Inflammatory macrophage treated with lipopolysaccharide for 1 hour (primary cell): Measurements from ENCODE around the gene ITPR1.
A peak's percentile ranks its signal among the peaks of the same experiment; 100 is the strongest.

Experiments
- DNase-seq, 2 donors: peaks; one replicate each; pipeline ENCODE4 v3.0.0-alpha.2; 2020 to 2022

ITPR1 gene

DNA sequence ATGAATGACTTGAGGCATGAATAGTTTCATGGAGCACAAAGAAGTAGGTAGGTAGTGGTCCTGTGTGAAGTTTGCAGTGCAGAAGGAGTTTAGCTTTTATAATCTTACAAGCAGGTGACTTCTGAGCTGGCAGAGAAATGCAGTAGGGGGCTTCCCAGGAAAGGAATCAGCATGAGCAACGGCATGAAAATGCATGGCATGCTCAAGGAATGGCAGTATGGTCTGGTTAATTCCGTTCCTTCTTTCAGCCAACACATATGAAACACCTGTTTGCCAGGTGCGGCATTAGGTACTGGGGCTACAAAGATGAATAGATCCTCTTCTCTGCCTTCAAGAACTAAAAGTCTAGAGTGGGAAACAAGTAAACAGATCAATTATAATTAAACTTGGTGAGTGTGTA lies 348.1 kb downstream of the ITPR1 start:
- no peak for DNase-seq

DNA sequence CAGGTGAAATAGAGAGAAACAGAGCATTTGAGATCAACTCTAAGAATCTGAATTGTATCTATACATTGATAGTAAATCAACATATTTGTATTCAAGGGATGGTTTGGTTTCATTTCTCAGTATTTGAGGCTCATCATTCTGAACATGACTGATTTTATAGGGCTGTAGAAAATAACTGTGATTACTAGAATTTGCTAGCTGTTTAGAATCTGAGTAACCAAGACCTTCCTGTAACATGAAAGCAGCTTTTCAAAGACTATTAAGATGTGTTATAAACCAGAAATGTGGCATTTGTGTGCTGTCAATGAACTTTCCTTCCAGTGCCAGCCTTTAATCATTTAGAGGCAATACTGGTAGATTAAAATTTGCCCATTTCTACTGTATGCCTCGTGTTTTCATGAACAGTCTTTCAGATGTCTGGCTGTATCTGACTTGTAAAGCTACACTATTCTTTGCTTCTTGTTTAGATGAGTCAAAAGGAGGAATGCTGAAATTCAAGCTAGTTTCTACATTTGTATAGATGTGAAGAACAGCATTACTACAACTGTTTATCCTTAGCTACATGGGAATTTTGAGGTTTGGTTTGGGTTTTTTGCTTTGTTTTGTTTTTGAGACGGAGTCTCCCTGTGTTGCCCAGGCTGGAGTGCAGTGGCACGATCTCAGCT lies 348.8 kb downstream of the ITPR1 start:
- DNase-seq: no peak

DNA sequence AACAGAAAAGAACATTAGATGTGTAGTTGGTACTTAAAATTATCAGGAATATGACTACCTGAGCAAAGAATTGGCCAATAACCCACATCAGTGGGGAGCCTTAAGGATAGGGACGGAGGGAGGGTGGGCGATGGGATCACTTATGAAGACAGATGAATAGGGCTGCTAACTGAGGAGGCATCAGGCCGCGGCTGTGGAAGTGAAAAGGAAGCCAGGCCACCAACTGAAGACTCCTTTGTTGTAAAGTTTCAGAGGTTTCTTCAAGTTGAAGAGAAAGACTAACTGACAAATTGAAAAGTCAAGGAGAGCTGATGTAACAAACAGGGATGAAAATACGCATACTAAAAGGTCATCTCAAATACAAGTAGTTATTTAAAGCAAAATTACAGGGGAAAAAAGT lies 350.5 kb downstream of the ITPR1 start:
- no peak for DNase-seq

DNA sequence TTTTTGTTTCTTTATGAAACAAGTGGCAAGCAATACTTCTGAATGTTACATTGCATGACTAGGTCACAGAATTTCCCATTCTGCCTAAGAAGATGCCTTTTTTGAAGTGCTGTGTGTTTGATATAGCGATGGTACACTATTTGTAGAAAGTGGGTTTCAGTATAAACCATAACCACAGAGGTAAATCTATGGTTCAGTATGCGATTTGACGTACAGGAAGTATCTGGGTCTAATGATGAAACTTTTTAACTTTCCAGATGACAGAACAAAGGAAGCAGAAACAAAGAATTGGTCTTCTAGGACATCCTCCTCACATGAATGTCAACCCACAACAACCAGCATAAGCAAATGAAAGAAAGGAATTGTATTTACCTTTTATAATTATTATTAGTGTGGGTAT lies 352.7 kb downstream of the ITPR1 start:
- no peak for DNase-seq

DNA sequence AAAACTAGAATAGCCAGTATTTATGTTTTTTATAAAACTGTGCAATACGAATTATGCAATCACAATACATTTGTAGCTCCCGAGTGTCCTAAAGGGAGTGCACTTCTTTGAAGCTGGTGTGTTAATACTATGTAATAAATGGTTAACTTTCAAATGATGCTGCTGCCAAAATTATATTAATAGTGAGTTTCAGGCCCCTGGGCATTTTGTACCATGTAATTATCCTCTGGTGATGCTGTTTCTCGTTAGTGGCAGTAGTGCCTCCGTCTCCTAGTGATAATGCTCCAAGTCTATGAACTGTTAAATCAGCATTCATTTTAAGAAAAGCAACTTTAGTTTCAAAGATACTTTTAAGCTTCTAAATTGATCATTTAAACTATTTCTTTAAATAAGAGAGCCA lies 353.4 kb downstream of the ITPR1 start:
- no peak for DNase-seq

DNA sequence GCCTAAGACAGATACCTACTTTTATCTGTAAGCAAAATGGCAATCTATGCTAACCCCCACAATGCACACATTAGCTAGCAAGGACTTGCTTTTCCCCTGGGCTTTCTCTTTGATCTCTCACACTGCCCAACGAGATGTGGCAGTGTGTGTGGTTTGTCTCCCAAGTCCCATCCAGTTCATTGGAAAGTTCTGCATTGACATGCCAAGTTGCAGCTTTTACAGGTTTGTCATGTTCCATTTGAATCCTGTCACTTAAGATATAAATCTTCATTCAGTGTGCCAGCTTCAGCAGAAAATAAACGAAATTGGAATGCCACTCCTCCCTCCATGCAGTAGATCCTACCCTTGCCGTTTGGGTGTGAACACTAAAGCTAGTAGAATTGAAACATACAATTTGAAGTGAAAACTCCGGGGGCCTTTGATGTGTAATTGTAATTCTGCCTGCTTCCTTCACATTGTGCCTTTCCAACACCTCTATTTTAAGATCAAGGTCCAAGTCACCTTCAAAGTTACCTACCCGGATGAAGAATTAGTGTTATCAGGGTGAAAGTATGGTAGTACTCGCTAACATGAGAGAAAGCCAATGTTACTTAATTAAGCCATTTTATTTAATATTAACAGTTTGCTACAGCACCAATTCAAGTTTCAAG lies 355.2 kb downstream of the ITPR1 start:
- DNase-seq: no peak

DNA sequence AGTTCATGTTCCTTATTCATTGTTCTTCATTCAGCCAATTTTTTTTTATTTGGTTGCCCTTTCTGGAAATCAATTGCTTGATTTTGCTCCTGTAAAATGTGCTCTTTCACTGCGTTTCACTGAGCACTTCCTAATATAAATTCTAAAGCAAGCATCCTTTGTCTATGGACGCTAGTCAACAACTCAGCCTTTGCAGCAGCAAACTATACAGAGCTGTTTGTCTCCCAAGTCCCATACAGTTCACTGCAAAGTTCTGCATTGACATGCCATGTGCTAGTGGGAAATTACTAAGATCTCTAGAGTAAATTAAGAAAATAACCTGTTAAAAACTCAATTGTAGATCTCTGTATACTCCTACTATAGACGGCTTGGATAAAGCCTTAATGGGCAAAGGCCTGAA lies 356.0 kb downstream of the ITPR1 start:
- DNase-seq: no peak

DNA sequence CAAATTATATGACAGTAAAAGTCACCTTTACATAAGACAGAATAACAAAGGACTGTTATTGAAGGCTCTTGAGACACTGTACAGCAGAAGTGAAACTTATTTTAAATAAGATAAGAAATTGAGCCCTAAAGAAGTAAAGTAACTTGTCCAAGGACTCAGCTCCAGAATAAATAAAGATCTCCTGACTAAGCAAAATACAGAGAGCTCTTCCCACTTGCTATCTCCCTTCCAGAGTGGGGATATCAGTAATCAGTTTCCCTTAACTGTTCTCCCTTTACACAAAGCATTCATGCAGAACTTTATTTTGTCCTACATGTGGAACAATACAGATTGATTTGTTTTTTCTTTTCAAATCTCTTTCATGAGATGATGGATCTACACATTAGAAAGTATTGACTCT lies 356.6 kb downstream of the ITPR1 start:
- DNase-seq: no peak

DNA sequence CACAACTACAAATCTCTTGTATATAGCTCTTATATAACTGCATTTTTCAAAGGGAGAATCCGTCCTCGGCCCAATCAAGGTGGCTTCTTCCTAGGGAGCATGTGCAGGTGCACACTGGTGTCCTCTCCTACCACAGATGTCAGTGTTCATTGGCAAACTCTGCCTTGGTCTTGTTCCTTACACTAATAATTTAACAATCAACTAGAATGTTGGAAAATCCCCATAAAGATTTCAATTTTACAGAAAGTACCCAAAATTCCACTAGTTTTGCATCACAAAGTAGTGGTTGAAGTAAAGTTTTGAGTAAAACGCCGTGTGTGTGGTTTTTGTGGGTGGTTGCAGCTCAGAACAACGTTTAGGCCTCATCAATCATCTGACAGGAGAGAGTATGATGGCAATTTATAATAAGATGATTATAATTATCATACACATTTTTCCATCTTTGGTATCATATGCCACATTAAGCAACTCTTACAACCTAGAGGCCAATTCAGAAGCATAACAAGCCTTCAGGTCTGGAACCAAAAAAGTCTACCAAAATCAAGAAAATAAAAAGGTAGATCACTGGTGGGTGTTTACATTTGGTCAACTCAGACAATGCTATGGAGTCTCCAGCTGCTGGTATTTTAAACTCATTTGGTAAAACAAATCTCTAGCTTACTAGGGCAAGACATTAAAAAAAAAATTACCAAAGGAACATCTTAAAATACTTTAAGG lies 357.2 kb downstream of the ITPR1 start:
- peak; percentile 55 to 79 for DNase-seq

DNA sequence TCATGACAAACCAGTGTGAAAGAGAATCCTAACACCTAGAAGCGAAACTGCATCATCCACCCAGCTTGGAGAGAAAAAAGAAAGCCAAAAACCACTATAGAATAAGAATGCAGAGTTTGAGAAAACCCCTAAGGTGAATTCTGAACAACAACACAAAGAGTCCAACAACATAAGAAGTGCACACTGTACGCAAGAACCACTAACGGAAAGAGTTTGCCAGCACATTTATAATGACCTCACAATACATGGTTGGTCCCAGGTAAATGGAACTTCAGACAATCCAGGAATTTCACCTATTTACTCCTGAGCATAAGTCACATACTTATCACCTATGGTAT lies 357.7 kb downstream of the ITPR1 start:
- no peak for DNase-seq

DNA sequence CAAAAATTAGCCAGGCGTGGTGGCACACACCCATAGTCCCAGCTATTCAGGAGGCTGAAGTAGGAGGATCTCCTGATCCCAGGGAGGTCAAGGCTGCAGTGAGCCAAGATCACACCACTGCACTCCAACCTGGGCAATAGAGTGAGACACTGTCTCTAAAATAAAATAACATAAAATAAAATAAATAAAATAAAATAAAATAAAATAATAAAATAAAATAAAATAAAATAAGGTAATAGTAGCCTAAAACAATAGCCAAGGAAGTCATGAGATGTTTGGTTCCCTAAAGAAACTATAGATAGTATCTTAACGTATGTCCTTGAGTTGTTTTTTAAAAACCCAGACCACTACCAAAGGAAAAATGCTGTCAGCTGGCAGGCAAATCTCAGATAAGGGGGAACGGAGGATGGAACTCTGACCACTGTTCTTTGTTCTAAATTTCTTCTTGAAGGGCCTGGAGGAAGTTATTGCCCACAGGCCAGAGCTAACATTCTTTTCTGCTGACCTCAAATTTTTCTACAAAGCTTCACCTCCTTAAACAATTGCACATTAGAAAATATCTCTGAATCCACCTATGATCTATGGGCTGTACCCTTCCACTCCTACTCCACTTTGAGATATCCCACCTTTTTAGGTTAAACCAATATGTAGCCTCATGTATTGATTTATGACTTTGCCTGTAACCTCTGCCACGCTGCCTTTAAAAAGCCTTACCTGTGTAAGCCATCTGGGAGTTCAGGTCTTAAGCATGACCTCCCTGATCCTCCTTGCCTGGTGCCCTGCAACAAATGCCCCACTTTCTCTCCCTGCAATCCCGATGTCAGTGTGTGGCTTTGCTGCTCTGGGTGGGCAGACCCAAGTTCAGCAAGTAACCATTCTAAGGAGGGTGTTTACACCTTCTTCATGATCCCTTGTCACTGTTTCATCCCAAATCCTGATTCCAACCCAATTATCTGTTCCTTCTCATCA lies 359.9 kb downstream of the ITPR1 start:
- DNase-seq: no peak

DNA sequence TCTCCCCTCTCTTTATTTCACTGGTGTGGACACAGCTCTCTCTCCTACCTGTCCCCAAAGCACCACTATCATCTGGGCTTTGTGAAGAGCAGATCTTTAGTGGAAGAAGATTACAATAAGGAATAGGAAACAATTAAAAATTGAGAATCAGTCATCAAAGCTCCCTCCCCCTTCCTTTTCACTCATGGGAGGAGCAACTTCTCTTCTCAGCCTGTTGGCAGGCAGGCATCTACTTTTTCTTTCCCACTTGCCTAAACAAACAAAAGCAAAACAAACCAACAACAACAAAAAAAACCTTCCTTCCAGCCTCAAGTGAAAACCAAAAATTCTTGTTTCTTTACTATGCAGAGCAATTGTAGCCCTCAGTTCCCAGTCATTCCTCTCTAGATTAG lies 360.6 kb downstream of the ITPR1 start:
- DNase-seq: no peak

DNA sequence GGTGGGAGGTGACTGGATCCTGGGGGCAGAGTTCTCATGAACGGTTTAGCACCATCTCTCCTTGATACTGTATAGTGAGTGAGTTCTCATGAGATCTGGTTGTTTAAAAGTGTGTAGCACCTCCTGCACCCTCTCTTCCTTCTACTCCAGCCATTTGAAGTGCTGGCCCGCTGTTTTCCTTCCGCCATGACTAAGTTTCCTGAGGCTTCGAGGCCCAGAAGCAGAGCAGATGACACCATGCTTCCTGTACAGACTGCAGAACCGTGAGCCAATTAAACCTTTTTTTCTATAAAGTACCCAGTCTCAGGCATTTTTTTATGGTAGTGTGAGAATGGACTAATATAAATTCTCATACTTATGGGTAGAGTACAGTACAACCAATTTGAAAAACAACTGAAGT lies 362.5 kb downstream of the ITPR1 start:
- no peak for DNase-seq

DNA sequence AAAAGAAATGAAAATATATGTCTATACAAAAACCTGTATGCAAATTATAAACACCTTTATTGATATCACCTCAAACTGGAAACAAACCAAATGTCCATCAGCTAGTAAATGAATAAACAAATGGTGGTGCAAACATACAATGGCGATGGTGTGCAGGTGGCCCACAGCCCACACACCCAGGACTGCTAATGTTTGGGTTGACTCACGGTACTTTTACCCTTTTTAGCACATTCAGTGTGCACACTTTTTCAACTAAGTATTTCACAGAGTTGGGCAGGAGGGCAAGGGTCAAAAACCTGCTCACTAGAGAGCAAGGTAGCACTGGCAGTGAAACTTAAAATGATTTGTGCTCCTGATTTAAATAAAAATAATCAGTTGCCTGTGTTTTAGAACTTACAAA lies 363.0 kb downstream of the ITPR1 start:
- no peak for DNase-seq

DNA sequence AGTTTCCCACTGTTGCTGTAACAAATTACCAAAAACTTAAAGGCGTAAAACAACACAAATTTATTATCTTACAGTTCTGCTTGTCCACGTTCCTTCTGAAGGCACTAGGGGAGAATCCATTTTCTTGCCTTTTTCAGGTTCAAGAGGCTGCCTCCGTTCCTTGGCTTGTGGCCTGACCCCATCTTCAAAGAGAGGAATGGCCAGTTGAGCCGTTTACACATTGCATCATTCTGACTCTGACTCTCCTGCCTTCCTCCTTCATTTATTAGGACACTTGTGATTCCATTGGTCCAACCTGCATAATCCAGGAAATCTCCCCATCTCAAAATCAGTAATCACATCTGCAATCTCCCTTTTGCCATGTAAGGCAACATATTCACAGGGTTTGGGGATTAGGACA lies 363.4 kb downstream of the ITPR1 start:
- DNase-seq: no peak

DNA sequence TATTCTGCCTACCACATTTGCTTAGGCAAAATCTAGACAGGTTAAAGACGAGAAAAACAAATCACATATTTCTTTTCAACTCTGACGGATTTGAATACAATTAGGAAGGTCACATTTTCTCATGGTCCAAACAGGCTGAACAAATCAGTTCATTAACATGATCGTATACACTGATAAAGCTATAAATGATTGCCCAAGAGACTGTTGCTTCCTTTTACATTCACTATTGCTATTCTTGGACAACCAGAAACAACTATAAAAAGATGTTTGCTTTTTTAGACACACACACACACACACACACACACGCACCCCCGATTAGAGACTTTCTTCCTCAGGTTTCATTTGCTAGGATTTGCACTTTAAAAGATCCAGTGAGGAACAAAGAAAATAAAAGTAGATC lies 363.8 kb downstream of the ITPR1 start:
- DNase-seq: no peak

DNA sequence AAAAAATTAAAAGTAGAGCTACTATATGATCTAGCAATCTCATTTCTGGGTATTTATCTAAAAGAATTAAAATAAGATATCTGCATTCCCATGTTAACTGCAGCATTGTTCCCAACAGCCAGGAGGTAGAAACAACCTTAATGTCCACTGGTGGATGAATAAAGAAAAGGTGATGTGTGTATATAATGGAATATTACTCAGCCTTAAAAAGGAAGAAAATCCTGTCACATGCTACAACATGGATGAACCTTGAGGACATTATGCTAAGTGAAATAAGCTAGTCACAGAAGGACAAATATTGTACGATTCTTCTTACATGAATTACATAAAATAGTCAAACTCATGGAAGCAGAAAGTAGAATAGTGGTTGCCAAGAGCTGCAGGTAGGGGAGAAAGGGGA lies 366.6 kb downstream of the ITPR1 start:
- DNase-seq: no peak

DNA sequence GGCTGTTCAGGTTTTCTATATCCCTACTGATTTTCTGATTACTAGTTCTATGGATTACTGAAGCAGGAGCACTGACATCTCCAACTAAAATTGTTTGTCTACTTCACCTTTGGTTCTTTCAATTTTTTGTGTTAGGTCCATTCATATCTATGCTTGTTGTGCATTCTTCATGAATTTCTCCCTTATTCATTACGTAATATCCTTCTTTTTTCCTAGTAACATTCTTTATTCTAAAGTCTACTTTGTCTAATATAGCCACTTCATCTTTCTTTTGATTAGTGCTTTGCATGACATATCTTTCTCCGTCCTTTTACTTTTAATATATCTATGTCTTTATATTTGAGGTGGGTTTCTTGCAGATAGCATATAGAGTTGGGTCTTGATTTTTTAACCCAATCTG lies 369.8 kb downstream of the ITPR1 start:
- DNase-seq: no peak

DNA sequence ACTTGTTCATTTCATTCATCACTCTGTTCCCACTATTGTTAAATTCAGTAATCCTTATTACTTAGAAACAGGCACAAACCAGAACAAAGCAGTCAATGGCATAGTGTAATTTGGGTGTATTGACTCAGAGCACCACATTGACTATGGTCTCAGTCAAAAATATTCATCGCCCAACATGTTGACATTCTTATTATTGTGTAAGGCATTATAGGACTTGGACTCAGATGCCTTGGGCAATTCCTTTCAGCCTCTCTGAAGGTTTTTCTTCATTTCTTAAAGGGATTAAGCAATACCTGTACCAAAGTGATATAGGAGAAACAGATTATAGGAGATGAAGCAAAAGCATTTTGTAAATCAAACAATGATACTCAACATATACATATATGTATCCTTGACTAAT lies 371.4 kb downstream of the ITPR1 start:
- DNase-seq: peak; percentile 76 to 78

DNA sequence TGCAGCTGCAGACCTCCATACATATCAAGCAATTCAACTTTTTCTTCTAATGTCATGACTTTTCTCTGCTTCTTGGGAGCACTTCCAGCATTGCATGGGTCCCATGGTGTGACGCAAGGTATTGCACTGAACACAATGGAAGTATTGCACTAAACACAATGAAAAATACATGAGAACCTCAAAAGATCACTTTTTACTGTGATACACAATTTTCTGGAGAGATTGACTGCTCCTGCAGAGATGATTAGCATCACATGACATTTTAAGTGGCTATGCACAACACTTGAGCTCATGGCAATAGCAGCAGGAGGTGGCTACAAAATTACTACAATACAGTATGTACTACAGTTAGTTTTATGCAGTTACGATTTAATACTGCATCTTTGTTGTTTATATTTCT lies 372.6 kb downstream of the ITPR1 start:
- peak in 1 of 2 donors; percentile 37 for DNase-seq

DNA sequence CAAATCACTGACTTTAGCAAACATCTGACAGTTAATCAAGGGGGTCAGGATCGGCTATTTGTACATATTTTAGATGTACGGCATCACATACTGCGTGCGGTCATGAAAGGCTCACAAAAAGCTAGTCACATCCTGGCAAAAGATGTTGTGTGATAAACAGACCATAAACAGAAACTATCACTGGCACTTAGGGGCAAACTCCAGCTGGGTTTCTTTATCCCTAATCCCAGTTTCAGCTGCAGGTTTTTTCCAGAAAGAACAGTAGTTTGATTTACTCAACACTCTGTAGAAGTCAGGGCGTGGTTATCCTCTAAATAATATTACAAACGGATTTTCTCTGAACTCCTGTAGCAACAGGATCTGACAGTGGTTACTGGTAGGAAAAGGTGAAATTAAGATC lies 373.7 kb downstream of the ITPR1 start:
- DNase-seq: no peak

DNA sequence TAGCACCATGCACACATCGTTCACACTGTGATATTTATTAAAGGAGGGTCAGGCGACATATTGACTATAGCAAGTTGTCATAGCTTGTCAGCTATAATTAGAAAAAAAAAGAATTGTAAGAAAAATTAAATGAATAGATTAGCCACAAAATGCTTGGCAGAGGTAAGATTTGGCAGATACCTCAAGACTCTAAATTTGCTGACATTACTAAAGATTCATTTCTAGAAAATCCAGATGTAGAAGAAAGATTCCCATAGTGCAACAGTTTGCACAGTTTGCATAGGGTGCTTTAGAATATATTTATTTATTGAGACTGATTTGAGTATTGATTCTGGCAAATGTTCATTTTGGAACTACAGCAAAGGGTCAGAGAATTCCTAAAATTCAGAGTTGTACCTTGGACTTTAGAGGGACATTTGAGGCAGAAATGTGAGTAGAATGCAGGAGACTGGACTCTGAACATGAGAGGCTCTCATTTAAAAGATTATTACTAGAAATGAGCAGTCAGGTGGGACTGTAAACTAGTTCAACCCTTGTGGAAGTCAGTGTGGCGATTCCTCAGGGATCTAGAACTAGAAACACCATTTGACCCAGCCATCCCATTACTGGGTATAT lies 384.1 kb downstream of the ITPR1 start:
- DNase-seq: no peak

DNA sequence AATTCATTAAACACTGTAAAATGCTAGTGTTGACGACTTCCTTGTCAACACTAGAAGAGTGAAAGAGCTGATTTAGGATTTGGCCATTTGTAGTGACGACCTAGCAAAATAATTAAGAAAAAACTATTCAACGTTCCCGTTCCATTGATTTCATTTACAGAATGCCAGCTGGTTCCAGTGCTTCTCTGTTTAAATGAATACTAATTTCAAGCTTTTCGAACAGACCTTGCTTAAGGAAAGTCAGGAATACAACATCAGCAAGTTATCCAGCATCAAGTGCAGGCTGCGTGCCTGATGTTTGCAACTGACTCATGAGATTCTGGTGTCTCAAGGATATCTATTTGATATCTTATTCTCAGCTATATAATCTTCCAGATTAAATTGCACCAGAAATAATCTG lies 387.7 kb downstream of the ITPR1 start:
- DNase-seq: no peak
